Trophoblast cell (in vitro differentiated cells and primary cell): Measurements from ENCODE around the gene WDR20.

Source experiments
- DNase-seq, 2 donors: peaks; one replicate each; pipeline ENCODE4 v3.0.0-alpha.2; 2016
- H2AFZ ChIP-seq: 2 replicates; pipeline ENCODE4 v1.6.1; 2013; ENCODE audit warnings: low read length, moderate library complexity, mild to moderate bottlenecking; ENCODE audit not compliant: insufficient read depth, poor library complexity
- H2AK5ac ChIP-seq: 2 replicates; pipeline ENCODE4 v1.6.1; 2013; ENCODE audit warnings: mild to moderate bottlenecking, low read length
- H2BK120ac ChIP-seq: 2 replicates; pipeline ENCODE4 v1.6.1; 2013; ENCODE audit warnings: low read length, mild to moderate bottlenecking, moderate library complexity; ENCODE audit not compliant: insufficient read depth, poor library complexity
- H2BK12ac ChIP-seq: 2 replicates; pipeline ENCODE4 v1.6.1; 2013; ENCODE audit warnings: mild to moderate bottlenecking, low read length, moderate library complexity
- H2BK5ac ChIP-seq: 2 replicates; pipeline ENCODE4 v1.6.1; 2013; ENCODE audit warnings: low read length, low read depth, moderate library complexity, mild to moderate bottlenecking; ENCODE audit not compliant: poor library complexity
- H3K14ac ChIP-seq: 2 replicates; pipeline ENCODE4 v1.6.1; 2013; ENCODE audit warnings: mild to moderate bottlenecking, low read length
- H3K18ac ChIP-seq: 2 replicates; pipeline ENCODE4 v1.6.1; 2013; ENCODE audit warnings: mild to moderate bottlenecking, low read length
- H3K23ac ChIP-seq: 2 replicates; pipeline ENCODE4 v1.6.1; 2013; ENCODE audit warnings: low read length
- H3K27ac ChIP-seq: 2 replicates; pipeline ENCODE4 v1.5.1; 2013; ENCODE audit warnings: low read depth, mild to moderate bottlenecking, inconsistent platforms, low read length, moderate library complexity
- H3K27me3 ChIP-seq: 2 replicates; pipeline ENCODE4 v1.6.1; 2013; ENCODE audit warnings: inconsistent platforms, mild to moderate bottlenecking, low read length, moderate library complexity; ENCODE audit not compliant: insufficient read depth
- H3K36me3 ChIP-seq, 2 experiments: 1 replicate in 1 of 2; 2 replicates in 1 of 2; pipeline ENCODE4 v1.6.1; 2013; ENCODE audit warnings: low read length in 2 of 2, mild to moderate bottlenecking in 2 of 2, moderate library complexity in 1 of 2; ENCODE audit not compliant: insufficient read depth in 2 of 2, control insufficient read depth in 1 of 2
- H3K4ac ChIP-seq: 2 replicates; pipeline ENCODE4 v1.6.1; 2013; ENCODE audit warnings: low read depth, mild to moderate bottlenecking, low read length, moderate library complexity
- H3K4me1 ChIP-seq, 2 experiments: 1 replicate in 1 of 2; 2 replicates in 1 of 2; pipeline ENCODE4 v1.6.1; 2013; ENCODE audit warnings: low read length in 2 of 2, mild to moderate bottlenecking in 2 of 2, moderate library complexity in 1 of 2; ENCODE audit not compliant: insufficient read depth in 2 of 2, control insufficient read depth in 1 of 2
- H3K4me2 ChIP-seq: 2 replicates; pipeline ENCODE4 v1.6.1; 2013; ENCODE audit warnings: inconsistent platforms, mild to moderate bottlenecking, low read length, moderate library complexity
- H3K4me3 ChIP-seq: 2 replicates; pipeline ENCODE4 v1.5.1; 2013; ENCODE audit warnings: mild to moderate bottlenecking, low read depth, low read length, inconsistent platforms
- H3K79me1 ChIP-seq: one replicate; pipeline ENCODE4 v1.6.1; 2013; ENCODE audit warnings: low read length
- H3K79me2 ChIP-seq: 2 replicates; pipeline ENCODE4 v1.6.1; 2013; ENCODE audit warnings: low read length, mild to moderate bottlenecking; ENCODE audit not compliant: control insufficient read depth, insufficient read depth, poor library complexity
- H3K9ac ChIP-seq: 2 replicates; pipeline ENCODE4 v1.6.1; 2013; ENCODE audit warnings: mild to moderate bottlenecking, low read length
- H3K9me3 ChIP-seq: 2 replicates; pipeline ENCODE4 v1.6.1; 2013; ENCODE audit warnings: low read depth, mild to moderate bottlenecking, control low read depth, inconsistent platforms, low read length; ENCODE audit not compliant: insufficient read depth
- H4K12ac ChIP-seq: 2 replicates; pipeline ENCODE4 v1.6.1; 2013; ENCODE audit warnings: low read depth, mild to moderate bottlenecking, low read length, moderate library complexity
- H4K8ac ChIP-seq: 2 replicates; pipeline ENCODE4 v1.6.1; 2013; ENCODE audit warnings: low read depth, mild to moderate bottlenecking, low read length, moderate library complexity
- H4K91ac ChIP-seq: one replicate; pipeline ENCODE4 v1.6.1; 2013; ENCODE audit warnings: low read depth, mild to moderate bottlenecking, low read length, moderate library complexity
- WGBS: extraction: QIAGEN DNeasy Blood & Tissue Kit; methylation state at CpG from one replicate; pipeline ENCODE4 v1.1.7; 2013; ENCODE audit warnings: missing lambda C conversion rate; ENCODE audit not compliant: insufficient read length, insufficient coverage; ENCODE audit errors: extremely low coverage; 5-methylcytosine and 5-hydroxymethylcytosine counted together

WDR20 gene

GRCh38 chr14:102138961-102139285, 774 bp upstream of the WDR20 start:
- H3K4me1 ChIP-seq: no peaks in the 10 kb centered on the region
- no peak overlapping the region for H2BK12ac ChIP-seq
- H2AFZ ChIP-seq: peak overlapping the region; percentile 86
- H3K9me3 ChIP-seq: no peaks in the 10 kb centered on the region
- no peak overlapping the region for H3K23ac ChIP-seq
- peak; percentile 24 to 54 for DNase-seq
- H3K27ac ChIP-seq: peak overlapping the region; percentile 71
- peaks cover 4 to 6% of the 10 kb centered on the region in 2 experiments for H3K36me3 ChIP-seq
- peak overlapping the region; percentile 43 for H3K14ac ChIP-seq
- H4K91ac ChIP-seq: peak overlapping the region; percentile 49
- peak overlapping the region; percentile 90 for H3K9ac ChIP-seq
- H3K4me3 ChIP-seq: peak overlapping the region; percentile 97
- H2BK5ac ChIP-seq: peak overlapping the region; percentile 18
- peaks cover 9% of the 10 kb centered on the region for H3K79me1 ChIP-seq
- H3K27me3 ChIP-seq: no peaks in the 10 kb centered on the region
- peak overlapping the region; percentile 33 for H4K12ac ChIP-seq
- no peak overlapping the region for H2AK5ac ChIP-seq
- peak overlapping the region; percentile 40 for H2BK120ac ChIP-seq
- peak overlapping the region; percentile 3 for H3K4ac ChIP-seq
- peak overlapping the region; percentile 28 for H3K18ac ChIP-seq
- WGBS: no CpG with 5 or more reads among the region's 14 CpGs
- H4K8ac ChIP-seq: peak overlapping the region; percentile 64
- peaks cover 12% of the 10 kb centered on the region for H3K79me2 ChIP-seq
- peak overlapping the region; percentile 82 for H3K4me2 ChIP-seq

GRCh38 chr14:102140027-102140749, 491 bp downstream of the WDR20 start:
- H4K8ac ChIP-seq: peak overlapping the region; percentile 86
- peak overlapping the region; percentile 90 for H3K9ac ChIP-seq
- peak overlapping the region; percentile 85 for H4K91ac ChIP-seq
- H3K4me2 ChIP-seq: peak overlapping the region; percentile 85
- H3K27me3 ChIP-seq: no peaks in the 10 kb centered on the region
- H3K79me2 ChIP-seq: peaks cover 13% of the 10 kb centered on the region
- H2BK5ac ChIP-seq: peak overlapping the region; percentile 88
- H3K79me1 ChIP-seq: peaks cover 9% of the 10 kb centered on the region
- H3K4me3 ChIP-seq: peak overlapping the region; percentile 98
- peak overlapping the region; percentile 81 for H3K27ac ChIP-seq
- peak overlapping the region; percentile 72 for H2BK12ac ChIP-seq
- peaks cover 2 to 3% of the 10 kb centered on the region in 2 experiments for H3K36me3 ChIP-seq
- peak overlapping the region; percentile 78 for H2BK120ac ChIP-seq
- H4K12ac ChIP-seq: peak overlapping the region; percentile 95
- H3K4ac ChIP-seq: peak overlapping the region; percentile 99
- H3K14ac ChIP-seq: peak overlapping the region; percentile 90
- H2AK5ac ChIP-seq: peak overlapping the region; percentile 69
- no peak overlapping the region for H3K23ac ChIP-seq
- H3K4me1 ChIP-seq: no peaks in the 10 kb centered on the region
- H2AFZ ChIP-seq: peak overlapping the region; percentile 94
- H3K9me3 ChIP-seq: no peaks in the 10 kb centered on the region
- DNase-seq: peak; percentile 27 to 51
- no CpG with 5 or more reads among the region's 48 CpGs for WGBS
- peak overlapping the region; percentile 94 for H3K18ac ChIP-seq

GRCh38 chr14:102140750-102141145, 1.1 kb downstream of the WDR20 start:
- H3K14ac ChIP-seq: no peak overlapping the region
- H3K4me3 ChIP-seq: peak overlapping the region; percentile 98
- no peak overlapping the region for H4K12ac ChIP-seq
- peak overlapping the region; percentile 90 for H3K9ac ChIP-seq
- H2AFZ ChIP-seq: no peak overlapping the region
- H4K91ac ChIP-seq: no peak overlapping the region
- peak overlapping the region; percentile 81 for H3K27ac ChIP-seq
- peaks cover 15% of the 10 kb centered on the region for H3K79me2 ChIP-seq
- no peaks in the 10 kb centered on the region for H3K27me3 ChIP-seq
- H2BK12ac ChIP-seq: no peak overlapping the region
- WGBS: no CpG with 5 or more reads among the region's 9 CpGs
- no peak overlapping the region for H3K18ac ChIP-seq
- H3K4me2 ChIP-seq: peak overlapping the region; percentile 85
- H2AK5ac ChIP-seq: no peak overlapping the region
- peaks cover 2 to 4% of the 10 kb centered on the region in 2 experiments for H3K36me3 ChIP-seq
- H4K8ac ChIP-seq: no peak overlapping the region
- peaks cover 9% of the 10 kb centered on the region for H3K79me1 ChIP-seq
- H2BK5ac ChIP-seq: no peak overlapping the region
- H3K4me1 ChIP-seq: no peaks in the 10 kb centered on the region
- no peaks in the 10 kb centered on the region for H3K9me3 ChIP-seq
- DNase-seq: no peak
- H3K4ac ChIP-seq: peak overlapping the region; percentile 99
- no peak overlapping the region for H2BK120ac ChIP-seq
- H3K23ac ChIP-seq: no peak overlapping the region

- no CpG with 5 or more reads among the region's 4 CpGs for WGBS
Observed at GRCh38 chr14:102141797-102142196, 2.1 kb downstream of the WDR20 start.

More at GRCh38 chr14:102141797-102142196, 2.1 kb downstream of the WDR20 start:
- Histone ChIP-seq H2AK5ac (no peak overlapping the region), H4K8ac (no peak overlapping the region), H3K4ac (no peak overlapping the region), H3K79me1 (peaks cover 9% of the 10 kb centered on the region), H3K14ac (no peak overlapping the region), H3K9ac (no peak overlapping the region), H3K23ac (no peak overlapping the region), H3K9me3 (no peaks in the 10 kb centered on the region), H2BK5ac (no peak overlapping the region), H3K36me3 (peaks cover 2 to 4% of the 10 kb centered on the region in 2 experiments), H2AFZ (no peak overlapping the region), H3K18ac (no peak overlapping the region), H4K12ac (no peak overlapping the region), H2BK120ac (no peak overlapping the region), H3K4me1 (no peaks in the 10 kb centered on the region), H3K4me2 (no peak overlapping the region), H4K91ac (no peak overlapping the region), H3K27ac (no peak overlapping the region), H3K4me3 (no peak overlapping the region), H2BK12ac (no peak overlapping the region), H3K27me3 (no peaks in the 10 kb centered on the region), H3K79me2 (peaks cover 15% of the 10 kb centered on the region)
- DNase-seq: no peak
